Chondrocyte (in vitro differentiated cells): ENCODE data around the gene PPP2R5D. TPM values are rescaled to one million over a fixed set of nuclear protein-coding genes. Genes with fewer than 3 reads are reported as not detected.
"Not testable (repeated sequence)": the region's sequence is repeated elsewhere in the genome, so short reads cannot be mapped to it uniquely, and the experiment has no call there.

ENCODE experiments used
- DNase-seq: peaks from one replicate; pipeline ENCODE4 v3.0.0; 2021; ENCODE audit warnings: mixed read lengths, low spot score
- H3K27ac Mint-ChIP-seq: one replicate; pipeline ENCODE4 v1.8.0; 2021; ENCODE audit warnings: mild to moderate bottlenecking, moderate library complexity, mixed read lengths; ENCODE audit not compliant: unreplicated experiment
- H3K27me3 Mint-ChIP-seq: 2 replicates; pipeline ENCODE4 v1.8.0; 2021; ENCODE audit warnings: low read depth, mixed read lengths
- H3K36me3 Mint-ChIP-seq: 2 replicates; pipeline ENCODE4 v1.8.0; 2021; ENCODE audit warnings: low read depth, mixed read lengths
- H3K4me1 Mint-ChIP-seq: 2 replicates; pipeline ENCODE4 v1.8.0; 2021; ENCODE audit warnings: low read depth, mild to moderate bottlenecking, mixed read lengths
- H3K4me3 Mint-ChIP-seq: one replicate; pipeline ENCODE4 v1.8.0; 2021; ENCODE audit warnings: mild to moderate bottlenecking, moderate library complexity, mixed read lengths; ENCODE audit not compliant: unreplicated experiment
- H3K9me3 Mint-ChIP-seq: 2 replicates; pipeline ENCODE4 v1.8.0; 2021; ENCODE audit warnings: low read depth, mixed read lengths
- total RNA-seq: library from RNA; stranded (reverse); gene quantifications from 3 replicates; pipeline ENCODE4 v1.2.1, GENCODE V29; 2021
- TF ChIP-seq, protein P1 (sequence below): fragments of 200-600 bp; sonication (generic); IDR thresholded peaks from 2 replicates; pipeline ENCODE4 v1.5.0; 2021; ENCODE audit warnings: antibody characterized with exemption, mild to moderate bottlenecking, moderate library complexity

PPP2R5D gene
- total RNA-seq, 1 donor from 2014 or later: 39.3 TPM

DNA sequence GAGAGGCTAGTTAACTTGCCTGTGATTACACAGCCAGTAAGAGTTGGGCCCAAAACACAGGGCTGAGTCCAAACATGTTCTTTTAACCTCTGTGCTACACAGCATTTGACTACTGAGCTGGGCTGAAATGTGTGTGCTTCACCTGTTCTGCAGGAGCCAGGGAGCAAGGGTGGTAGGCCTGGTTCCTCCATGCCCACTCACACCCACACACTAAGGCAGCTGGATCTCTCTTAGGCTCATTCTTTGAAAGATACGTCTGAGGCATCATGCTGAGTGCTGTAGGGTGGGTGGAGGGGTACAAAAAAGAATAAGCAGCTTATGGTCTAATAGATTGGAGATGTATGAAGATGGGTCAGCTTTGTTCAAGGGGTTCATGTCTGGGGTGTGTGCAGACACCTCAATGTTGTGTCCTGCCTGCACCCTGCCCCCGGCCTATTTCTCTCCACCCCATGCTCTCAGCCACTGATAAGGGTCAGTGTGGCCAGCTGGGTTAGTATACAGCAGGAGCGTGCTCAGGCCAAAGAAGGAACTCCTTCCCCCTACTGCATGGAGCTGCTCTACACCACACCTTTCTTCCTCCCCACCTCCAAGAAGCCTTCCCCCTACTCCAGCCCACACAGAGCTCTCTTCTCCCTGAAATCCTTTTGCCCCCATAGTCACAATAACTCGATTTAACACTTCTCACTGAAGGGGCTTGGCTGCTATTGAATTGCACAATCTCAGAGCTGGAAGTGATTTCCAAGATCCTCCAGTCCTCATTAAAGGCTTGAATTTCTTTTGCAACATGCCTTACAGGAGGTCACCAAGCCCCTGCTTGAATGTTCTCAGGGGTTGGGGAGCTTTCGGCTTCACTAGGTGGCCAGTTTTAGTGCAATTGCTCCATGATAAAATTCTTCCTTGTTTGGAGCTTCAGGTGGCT lies 3.4 kb downstream of the PPP2R5D start:
- Mint-ChIP-seq H3K27ac (peak overlapping the region; percentile 15), H3K36me3 (peaks cover 9% of the 10 kb centered on the region), H3K4me3 (no peak overlapping the region), H3K4me1 (peaks cover 48% of the 10 kb centered on the region), H3K9me3 (no peaks in the 10 kb centered on the region), H3K27me3 (no peaks in the 10 kb centered on the region)
- DNase-seq: no peak
- TF ChIP-seq, protein P1, sequence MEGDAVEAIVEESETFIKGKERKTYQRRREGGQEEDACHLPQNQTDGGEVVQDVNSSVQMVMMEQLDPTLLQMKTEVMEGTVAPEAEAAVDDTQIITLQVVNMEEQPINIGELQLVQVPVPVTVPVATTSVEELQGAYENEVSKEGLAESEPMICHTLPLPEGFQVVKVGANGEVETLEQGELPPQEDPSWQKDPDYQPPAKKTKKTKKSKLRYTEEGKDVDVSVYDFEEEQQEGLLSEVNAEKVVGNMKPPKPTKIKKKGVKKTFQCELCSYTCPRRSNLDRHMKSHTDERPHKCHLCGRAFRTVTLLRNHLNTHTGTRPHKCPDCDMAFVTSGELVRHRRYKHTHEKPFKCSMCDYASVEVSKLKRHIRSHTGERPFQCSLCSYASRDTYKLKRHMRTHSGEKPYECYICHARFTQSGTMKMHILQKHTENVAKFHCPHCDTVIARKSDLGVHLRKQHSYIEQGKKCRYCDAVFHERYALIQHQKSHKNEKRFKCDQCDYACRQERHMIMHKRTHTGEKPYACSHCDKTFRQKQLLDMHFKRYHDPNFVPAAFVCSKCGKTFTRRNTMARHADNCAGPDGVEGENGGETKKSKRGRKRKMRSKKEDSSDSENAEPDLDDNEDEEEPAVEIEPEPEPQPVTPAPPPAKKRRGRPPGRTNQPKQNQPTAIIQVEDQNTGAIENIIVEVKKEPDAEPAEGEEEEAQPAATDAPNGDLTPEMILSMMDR: no peak

GRCh38 chr6:42988486-42989020 lies 4.2 kb downstream of the PPP2R5D start:
- H3K27ac Mint-ChIP-seq: peak overlapping the region; percentile 15
- H3K27me3 Mint-ChIP-seq: no peaks in the 10 kb centered on the region
- H3K9me3 Mint-ChIP-seq: no peaks in the 10 kb centered on the region
- TF ChIP-seq, protein P1: no peak
- peaks cover 9% of the 10 kb centered on the region for H3K36me3 Mint-ChIP-seq
- DNase-seq: no peak
- H3K4me1 Mint-ChIP-seq: peaks cover 47% of the 10 kb centered on the region
- no peak overlapping the region for H3K4me3 Mint-ChIP-seq

DNA sequence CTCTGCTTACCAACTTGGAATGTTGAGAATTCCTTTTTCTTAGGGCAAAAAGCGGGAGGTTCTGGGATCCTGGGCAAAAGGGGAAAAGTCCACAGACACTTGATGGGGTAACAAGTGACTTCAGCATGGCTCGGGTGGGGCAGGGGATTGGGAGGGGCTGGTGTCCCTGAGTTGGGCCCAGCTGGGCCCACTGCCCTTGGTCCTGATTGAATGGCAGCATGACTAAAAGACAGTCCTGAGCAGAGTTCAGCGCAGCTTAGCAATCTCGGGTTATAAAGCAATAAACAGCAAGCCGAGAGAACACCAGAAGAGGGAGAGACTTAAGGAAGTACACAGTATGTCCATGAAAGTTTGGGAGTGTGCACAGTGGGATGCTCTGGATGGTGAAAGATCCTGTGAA lies 5.6 kb downstream of the PPP2R5D start:
- Mint-ChIP-seq H3K9me3 (no peaks in the 10 kb centered on the region), H3K4me1 (peaks cover 41% of the 10 kb centered on the region), H3K27ac (no peak overlapping the region), H3K36me3 (peaks cover 9% of the 10 kb centered on the region), H3K27me3 (no peaks in the 10 kb centered on the region), H3K4me3 (no peak overlapping the region)
- TF ChIP-seq, protein P1: no peak
- no peak for DNase-seq

- Mint-ChIP-seq H3K36me3 (peaks cover 9% of the 10 kb centered on the region), H3K9me3 (no peaks in the 10 kb centered on the region), H3K27ac (no peak overlapping the region), H3K4me1 (peaks cover 10% of the 10 kb centered on the region), H3K4me3 (no peak overlapping the region), H3K27me3 (no peaks in the 10 kb centered on the region)
- no peak for DNase-seq
- TF ChIP-seq, protein P1: no peak
Observed at GRCh38 chr6:42993445-42993844, 9.1 kb downstream of the PPP2R5D start.

DNA sequence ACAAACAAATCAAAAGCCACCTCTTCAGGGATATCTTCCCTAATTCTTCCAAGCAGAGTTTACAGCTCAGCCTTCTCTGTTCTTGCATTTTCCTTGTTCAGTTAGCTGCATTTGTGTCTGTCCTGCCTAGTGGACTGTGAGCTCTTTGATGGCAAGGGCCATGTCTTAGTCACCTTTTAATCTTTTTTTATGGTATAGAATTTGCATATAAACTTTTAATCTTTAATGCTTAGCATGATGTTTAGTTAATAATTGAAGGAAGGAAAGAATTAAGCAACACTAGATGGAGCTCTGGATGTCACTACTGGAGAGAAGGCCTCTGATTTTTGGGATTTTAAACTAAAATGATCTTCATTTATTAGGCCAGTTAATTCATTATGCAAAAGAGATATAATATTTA lies 12.1 kb downstream of the PPP2R5D start:
- Mint-ChIP-seq H3K4me1 (no peaks in the 10 kb centered on the region), H3K36me3 (no peaks in the 10 kb centered on the region), H3K27ac (peak overlapping the region; percentile 29), H3K9me3 (no peaks in the 10 kb centered on the region), H3K27me3 (no peaks in the 10 kb centered on the region), H3K4me3 (no peak overlapping the region)
- no peak for DNase-seq
- TF ChIP-seq, protein P1: peak; percentile 65

DNA sequence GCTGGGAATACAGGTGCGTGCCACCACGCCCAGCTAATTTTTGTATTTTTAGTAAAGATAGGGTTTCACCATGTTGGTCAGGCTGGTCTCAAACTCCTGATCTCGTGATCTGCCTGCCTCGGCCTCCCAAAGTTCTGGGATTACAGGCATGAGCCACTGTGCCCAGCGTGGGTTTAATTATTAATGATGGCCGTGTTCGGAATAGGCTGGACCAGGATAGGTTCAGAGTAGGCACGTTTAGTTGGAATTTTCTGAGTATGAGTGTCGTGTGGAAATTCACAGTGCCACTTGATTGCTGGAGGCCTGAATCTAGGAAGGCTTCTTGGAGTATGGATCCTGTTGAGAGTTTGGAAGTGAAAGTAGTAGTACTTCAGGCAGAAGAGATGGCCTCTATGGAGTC lies 13.8 kb downstream of the PPP2R5D start:
- not testable (repeated sequence) for H3K4me3 Mint-ChIP-seq, H3K36me3 Mint-ChIP-seq, H3K4me1 Mint-ChIP-seq, DNase-seq, H3K27me3 Mint-ChIP-seq, H3K9me3 Mint-ChIP-seq, H3K27ac Mint-ChIP-seq
